ENCODE data around the gene PPM1E.

PPM1E gene

DNA sequence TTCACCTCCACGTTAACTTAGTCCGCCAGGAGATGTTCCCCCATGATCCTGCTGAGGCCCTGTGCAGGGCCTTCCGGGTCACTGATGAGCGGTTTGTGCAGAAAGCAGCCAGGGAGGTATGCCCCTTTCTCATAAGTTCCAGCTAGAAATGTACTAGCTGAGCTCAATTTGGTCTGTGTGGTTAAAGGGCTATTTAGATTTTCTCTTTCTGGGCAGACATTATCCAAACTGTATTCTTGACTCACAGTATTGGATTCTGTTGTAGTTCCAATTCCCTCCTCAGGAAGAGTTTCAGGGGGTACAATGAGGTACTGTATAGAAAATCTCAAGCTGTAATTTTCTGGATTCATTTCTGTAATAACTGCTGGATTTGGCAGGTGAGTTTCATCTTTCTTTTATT is 214.0 kb downstream of the PPM1E start:
- TF ChIP-seq, protein P1, sequence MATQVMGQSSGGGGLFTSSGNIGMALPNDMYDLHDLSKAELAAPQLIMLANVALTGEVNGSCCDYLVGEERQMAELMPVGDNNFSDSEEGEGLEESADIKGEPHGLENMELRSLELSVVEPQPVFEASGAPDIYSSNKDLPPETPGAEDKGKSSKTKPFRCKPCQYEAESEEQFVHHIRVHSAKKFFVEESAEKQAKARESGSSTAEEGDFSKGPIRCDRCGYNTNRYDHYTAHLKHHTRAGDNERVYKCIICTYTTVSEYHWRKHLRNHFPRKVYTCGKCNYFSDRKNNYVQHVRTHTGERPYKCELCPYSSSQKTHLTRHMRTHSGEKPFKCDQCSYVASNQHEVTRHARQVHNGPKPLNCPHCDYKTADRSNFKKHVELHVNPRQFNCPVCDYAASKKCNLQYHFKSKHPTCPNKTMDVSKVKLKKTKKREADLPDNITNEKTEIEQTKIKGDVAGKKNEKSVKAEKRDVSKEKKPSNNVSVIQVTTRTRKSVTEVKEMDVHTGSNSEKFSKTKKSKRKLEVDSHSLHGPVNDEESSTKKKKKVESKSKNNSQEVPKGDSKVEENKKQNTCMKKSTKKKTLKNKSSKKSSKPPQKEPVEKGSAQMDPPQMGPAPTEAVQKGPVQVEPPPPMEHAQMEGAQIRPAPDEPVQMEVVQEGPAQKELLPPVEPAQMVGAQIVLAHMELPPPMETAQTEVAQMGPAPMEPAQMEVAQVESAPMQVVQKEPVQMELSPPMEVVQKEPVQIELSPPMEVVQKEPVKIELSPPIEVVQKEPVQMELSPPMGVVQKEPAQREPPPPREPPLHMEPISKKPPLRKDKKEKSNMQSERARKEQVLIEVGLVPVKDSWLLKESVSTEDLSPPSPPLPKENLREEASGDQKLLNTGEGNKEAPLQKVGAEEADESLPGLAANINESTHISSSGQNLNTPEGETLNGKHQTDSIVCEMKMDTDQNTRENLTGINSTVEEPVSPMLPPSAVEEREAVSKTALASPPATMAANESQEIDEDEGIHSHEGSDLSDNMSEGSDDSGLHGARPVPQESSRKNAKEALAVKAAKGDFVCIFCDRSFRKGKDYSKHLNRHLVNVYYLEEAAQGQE (IDR thresholded peaks at IDR 0.05; ENCODE audit: insufficient read depth in 1 of 2, low read depth in 2 of 2, low read length in 2 of 2): no peak
- TF ChIP-seq SIN3A (IDR thresholded peaks at IDR 0.05; ENCODE audit: borderline replicate concordance, insufficient read depth, low read length) (no peak), FOXP2 (optimal IDR thresholded peaks at IDR 0.05; ENCODE audit: borderline replicate concordance, extremely low read depth, extremely low read length, insufficient read depth) (no peak), TAF1 (IDR thresholded peaks at IDR 0.05; ENCODE audit: borderline replicate concordance, insufficient read depth, low read length) (no peak), POLR2AphosphoS5 (IDR thresholded peaks at IDR 0.05; ENCODE audit: low read depth, low read length) (no peak)

DNA sequence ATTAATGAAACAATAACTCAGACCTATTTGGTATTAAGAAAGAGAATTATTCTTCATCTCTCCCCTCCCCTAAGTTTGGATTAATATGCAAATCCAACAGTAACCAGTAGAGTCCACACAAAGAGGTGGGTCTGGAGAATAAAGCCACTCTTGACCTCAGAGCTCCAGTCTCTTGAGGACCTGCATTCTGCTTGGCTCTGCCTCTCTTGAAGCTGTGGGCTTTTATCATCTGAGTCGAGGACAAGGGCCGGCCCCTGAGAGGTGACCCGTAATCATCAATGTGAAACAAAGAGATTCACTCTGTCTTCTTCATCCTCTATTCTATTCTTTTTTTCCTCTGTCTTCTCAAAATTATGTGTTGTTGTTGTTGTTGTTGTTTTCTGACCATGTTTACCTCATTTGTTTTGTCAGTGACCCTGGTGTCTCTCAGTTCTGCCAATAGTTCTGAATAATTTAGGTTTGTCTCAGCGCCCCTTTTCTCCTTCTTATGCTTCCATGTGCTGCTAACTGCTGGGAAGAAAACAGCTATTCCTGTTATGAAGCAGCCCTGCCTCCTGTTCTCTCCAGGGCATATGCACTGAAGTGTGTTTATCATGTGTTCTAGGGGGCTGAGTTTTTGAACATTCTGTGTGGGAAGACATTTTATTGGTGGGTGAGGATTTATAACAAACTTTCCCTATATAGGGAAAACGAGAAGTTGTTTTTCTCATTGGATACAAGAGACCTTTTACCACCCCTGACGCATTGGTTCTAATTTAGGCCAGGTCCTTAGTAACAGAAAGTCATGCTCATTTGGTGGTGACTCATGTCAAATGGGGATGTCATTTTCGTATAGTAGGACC is 215.2 kb downstream of the PPM1E start:
- TF ChIP-seq TAF1 (IDR thresholded peaks at IDR 0.05; ENCODE audit: borderline replicate concordance, insufficient read depth, low read length) (no peak), POLR2AphosphoS5 (IDR thresholded peaks at IDR 0.05; ENCODE audit: low read depth, low read length) (no peak), SIN3A (IDR thresholded peaks at IDR 0.05; ENCODE audit: borderline replicate concordance, insufficient read depth, low read length) (no peak), FOXP2 (optimal IDR thresholded peaks at IDR 0.05; ENCODE audit: borderline replicate concordance, extremely low read depth, extremely low read length, insufficient read depth) (no peak)
- TF ChIP-seq, protein P1 (IDR thresholded peaks at IDR 0.05; ENCODE audit: insufficient read depth in 1 of 2, low read depth in 2 of 2, low read length in 2 of 2): no peak

DNA sequence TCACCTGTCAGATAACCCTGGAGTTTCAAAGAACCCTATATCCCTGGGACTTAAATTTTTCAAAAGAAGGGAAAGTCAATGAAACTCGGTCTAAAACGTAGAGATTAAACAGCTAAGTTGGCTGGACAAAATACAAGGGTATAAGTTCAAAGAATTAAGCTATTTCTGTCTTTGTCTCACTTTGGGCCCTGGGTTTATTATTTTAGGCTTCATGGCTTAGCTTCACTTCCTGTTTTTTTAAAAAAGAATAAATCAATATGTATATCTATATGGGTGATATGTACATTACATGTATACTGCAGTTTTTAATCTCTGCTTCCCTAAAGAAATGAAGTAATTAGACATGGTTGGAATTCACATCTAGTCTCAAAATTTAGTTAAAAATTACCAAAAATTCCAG is 218.7 kb downstream of the PPM1E start:
- no peak for TF ChIP-seq POLR2AphosphoS5 (IDR thresholded peaks at IDR 0.05; ENCODE audit: low read depth, low read length)
- no peak for TF ChIP-seq FOXP2 (optimal IDR thresholded peaks at IDR 0.05; ENCODE audit: borderline replicate concordance, extremely low read depth, extremely low read length, insufficient read depth)
- TF ChIP-seq, protein P1 (IDR thresholded peaks at IDR 0.05; ENCODE audit: insufficient read depth in 1 of 2, low read depth in 2 of 2, low read length in 2 of 2): no peak
- TF ChIP-seq SIN3A (IDR thresholded peaks at IDR 0.05; ENCODE audit: borderline replicate concordance, insufficient read depth, low read length): no peak
- no peak for TF ChIP-seq TAF1 (IDR thresholded peaks at IDR 0.05; ENCODE audit: borderline replicate concordance, insufficient read depth, low read length)

DNA sequence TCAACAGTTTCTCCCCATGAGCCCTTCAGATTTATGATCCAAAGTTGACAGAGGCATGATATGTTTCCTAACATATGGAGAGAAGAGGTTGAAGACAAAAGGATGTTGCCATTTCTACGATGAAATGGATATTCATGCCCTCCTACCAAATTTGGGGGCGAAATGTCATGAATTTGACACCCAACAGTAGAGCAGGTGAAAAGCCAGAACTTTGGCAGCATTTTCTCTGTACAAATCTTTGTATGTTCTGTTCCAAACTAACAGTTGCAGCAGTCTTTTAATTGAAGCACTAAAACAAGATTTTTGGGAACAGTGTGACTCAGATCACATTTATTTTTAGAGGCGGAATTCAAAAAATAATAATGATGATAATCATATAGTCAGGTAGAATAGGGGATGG is 220.9 kb downstream of the PPM1E start:
- no peak for TF ChIP-seq POLR2AphosphoS5 (IDR thresholded peaks at IDR 0.05; ENCODE audit: low read depth, low read length)
- TF ChIP-seq FOXP2 (optimal IDR thresholded peaks at IDR 0.05; ENCODE audit: borderline replicate concordance, extremely low read depth, extremely low read length, insufficient read depth): no peak
- no peak for TF ChIP-seq TAF1 (IDR thresholded peaks at IDR 0.05; ENCODE audit: borderline replicate concordance, insufficient read depth, low read length)
- TF ChIP-seq, protein P1 (IDR thresholded peaks at IDR 0.05; ENCODE audit: insufficient read depth in 1 of 2, low read depth in 2 of 2, low read length in 2 of 2): no peak
- no peak for TF ChIP-seq SIN3A (IDR thresholded peaks at IDR 0.05; ENCODE audit: borderline replicate concordance, insufficient read depth, low read length)
